GM21390 (cell line): ENCODE results near the gene ZNF850.
A peak's percentile ranks its signal among the peaks of the same experiment; 100 is the strongest.
"Not testable (repeated sequence)": the region's sequence is repeated elsewhere in the genome, so short reads cannot be mapped to it uniquely, and the experiment has no call there.

Experiments
- ATAC-seq: cut with Tn5 transposase; IDR thresholded peaks from one replicate; pipeline ENCODE4 v1.9.1; 2021; ENCODE audit not compliant: unreplicated experiment

Gene ZNF850

GRCh38 chr19:36772311-36773222, at the start of gene ZNF850:
Gene ZNF850, minus strand, starts transcription at chr19:36772807. Its CDS starts 10,201 bp downstream, at chr19:36762606.
- peak; percentile 92 for ATAC-seq

DNA sequence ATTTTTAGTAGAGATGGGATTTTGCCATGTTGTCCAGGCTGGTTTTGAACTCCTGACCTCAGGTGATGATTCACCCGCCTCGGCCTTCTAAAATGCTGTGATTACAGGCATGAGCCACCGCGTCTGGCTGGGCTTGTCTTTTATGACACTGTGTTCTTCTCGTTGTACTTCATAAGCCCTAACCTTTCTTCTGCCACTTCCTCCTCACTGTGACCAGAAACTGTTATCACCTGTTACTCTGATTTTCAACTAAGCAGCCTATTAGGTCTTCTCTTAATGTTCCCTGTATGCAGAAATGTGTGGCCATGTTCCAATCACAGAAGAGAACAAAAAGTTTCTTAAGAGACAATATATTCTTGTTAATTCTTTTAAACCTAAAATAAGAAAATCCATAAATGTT, 49.2 kb upstream of the ZNF850 start:
- no peak for ATAC-seq

DNA sequence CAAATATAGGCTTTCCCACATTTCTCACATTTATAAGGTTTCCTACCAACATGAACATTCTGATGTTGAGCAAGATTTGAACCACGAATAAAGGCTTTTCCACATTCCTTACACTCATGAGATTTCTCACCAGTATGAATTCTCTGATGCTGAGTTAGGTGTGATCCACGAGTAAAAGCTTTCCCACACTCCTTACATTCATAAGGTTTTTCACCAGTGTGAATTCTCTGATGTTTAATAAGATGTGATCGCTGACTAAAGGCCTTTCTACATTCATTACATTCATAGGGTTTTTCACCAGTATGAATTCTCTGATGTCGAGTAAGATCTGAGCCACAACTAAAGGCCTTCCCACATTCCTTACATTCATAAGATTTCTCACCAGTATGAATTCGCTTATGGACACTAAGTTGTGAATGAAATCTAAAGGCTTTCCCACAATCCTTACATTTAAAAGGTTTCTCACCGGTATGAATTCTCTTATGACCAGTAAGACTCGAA, 46.6 kb upstream of the ZNF850 start:
- no peak for ATAC-seq

DNA sequence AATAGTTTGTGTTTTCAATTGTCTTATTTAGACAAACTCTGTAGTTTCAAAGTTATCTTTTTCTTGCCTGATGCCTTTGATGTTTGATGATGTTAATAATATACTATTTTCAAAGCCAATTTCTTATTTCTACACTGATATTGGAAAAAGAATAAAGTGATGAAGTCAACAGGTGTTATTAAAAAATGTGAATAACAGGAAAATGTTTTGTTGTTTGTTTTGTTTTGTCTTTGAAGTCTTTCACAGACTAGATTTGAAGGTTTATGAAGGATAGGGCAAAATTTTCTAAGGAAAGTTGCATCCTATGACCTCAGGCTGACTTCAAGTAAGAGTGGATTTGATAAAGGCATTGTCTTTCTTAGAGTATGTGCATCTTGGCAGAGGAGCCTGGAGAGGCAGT, 34.4 kb upstream of the ZNF850 start:
- no peak for ATAC-seq

GRCh38 chr19:36805364-36805763, 32.8 kb upstream of the ZNF850 start:
- no peak for ATAC-seq

DNA sequence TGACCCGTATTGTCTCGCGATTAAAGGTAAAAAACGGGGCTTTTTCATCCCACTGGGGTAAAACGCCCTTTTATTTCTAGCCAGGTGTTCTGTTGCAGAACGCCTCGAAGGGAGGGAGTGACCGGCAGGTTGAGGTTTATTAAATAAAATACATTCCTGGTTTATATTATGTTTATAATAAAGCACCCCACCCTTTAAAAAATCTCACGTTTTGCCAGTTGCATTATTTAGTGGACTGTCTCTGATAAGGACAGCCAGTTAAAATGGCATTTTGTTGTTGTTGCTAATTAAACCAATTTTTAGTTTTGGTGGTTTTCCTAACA, 25.1 kb upstream of the ZNF850 start:
- no peak for ATAC-seq

- ATAC-seq, result no peak
Observed at GRCh38 chr19:36796714-36796992, 24.0 kb upstream of the ZNF850 start.

GRCh38 chr19:36791420-36792141, 19.0 kb upstream of the ZNF850 start:
- ATAC-seq, result not testable (repeated sequence)

- no peak for ATAC-seq
Observed at GRCh38 chr19:36775768-36776167, 3.2 kb upstream of the ZNF850 start.

- peak; percentile 24 for ATAC-seq
Observed at GRCh38 chr19:36773223-36773579, 594 bp upstream of the ZNF850 start.

DNA sequence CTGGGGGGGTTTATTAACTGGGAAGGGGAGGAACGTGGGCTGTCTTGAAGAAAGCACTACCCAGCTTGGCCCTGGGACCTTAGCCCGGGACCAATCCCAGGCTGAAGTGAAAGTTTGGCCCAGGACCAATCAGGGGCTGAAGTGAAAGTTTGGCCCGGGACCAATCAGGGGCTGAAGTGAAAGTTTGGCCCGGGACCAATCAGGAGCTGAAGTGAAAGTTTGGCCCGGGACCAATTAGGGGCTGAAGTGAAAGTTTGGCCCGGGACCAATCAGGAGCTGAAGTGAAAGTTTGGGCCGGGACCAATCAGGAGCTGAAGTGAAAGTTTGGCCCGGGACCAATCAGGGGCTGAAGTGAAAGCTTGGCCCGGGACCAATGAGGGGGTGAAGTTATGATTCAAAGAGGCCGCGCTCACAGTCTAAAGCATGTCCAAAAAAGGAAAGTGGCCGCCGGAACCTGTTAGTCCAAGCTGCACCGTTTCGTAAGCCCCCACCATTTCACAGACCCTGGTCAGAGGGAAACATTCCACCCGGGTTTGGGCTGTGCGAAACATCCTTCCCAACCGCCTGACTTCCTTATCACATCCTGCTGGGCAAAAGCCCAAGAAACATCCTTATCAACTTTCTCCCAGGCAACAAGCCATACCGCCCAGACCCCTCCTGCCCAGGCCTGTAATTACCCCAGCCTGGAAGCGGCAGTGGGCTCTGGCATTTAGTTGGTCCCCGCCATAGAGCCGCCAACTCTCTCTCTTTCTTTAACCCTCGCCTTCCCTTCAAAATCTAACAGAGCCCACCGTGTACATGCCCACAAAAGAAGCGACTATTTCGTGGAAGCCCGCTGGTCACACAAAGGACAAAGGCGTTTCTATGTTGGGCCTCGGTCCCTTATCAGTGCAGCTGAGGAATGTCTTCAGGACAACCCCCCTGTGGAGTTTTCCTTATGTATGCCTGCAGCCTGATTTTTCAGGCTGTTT, 1.1 kb downstream of the ZNF850 start:
- no peak for ATAC-seq

DNA sequence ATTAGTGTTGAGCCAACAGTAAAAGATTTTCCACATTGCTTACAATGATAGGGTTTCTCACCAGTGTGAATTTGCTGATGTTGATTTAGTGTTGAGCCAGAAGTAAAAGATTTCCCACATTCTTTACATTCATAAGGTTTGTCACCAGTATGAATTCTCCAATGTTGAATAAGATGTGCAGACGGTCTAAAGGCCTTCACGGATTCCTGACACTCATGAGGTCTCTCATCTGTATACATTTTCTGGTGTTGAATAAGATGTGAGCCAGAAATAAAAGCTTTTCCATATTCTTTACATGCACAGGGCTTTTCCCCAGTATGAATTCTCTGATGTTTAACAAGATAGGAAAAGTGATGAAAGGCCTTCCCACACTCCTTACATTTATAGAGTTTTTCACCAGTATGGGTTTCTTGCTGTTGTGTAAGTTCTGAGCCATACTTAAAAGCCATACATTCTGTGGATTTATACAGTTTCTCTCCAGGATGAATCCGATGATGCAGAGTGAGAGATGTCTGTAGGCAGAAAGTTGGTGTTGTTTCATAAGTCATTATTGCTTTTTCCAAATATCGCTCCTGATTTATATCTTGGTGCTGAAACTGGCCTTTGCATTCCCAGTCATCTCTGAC, 22.4 kb downstream of the ZNF850 start:
- ATAC-seq, result no peak

DNA sequence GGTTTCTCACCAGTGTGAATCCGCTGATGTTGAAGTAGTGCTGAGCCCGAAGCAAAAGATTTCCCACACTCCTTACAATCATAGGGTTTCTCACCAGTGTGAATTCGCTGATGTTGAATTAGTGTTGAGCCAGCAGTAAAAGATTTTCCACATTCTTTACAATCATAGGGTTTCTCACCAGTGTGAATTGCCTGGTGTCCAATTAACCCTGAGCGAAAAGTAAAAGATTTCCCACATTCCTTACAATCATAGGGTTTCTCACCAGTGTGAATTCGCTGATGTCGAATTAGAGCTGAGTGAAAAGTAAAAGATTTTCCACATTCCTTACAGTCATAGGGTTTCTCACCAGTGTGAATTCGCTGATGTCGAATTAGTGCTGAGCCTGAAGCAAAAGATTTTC, 23.0 kb downstream of the ZNF850 start:
- not testable (repeated sequence) for ATAC-seq

- no peak for ATAC-seq
Observed at GRCh38 chr19:36748431-36749275, 24.0 kb downstream of the ZNF850 start.

- no peak for ATAC-seq
Observed at GRCh38 chr19:36747750-36748149, 24.9 kb downstream of the ZNF850 start.

- ATAC-seq, result no peak
Observed at GRCh38 chr19:36745870-36746269, 26.7 kb downstream of the ZNF850 start.

DNA sequence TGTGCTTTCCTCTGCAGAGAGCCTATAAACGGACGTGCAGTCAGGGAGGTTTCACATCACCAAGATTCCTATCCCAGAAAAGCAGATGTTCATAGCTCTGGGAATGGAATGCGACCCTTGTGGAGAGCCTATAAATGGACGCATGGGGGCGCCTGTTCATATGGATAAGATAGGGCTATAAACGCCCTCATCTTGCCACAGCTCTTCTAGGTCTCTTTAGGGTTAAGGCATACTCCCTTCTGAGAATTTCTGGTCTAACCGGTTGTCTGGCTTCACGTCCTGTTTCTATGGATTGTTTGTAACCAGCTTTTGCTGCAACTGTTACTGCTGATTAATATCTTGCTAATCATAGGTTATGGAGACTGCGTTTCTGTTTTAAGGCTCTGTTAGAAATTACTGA, 36.4 kb downstream of the ZNF850 start:
- ATAC-seq, result not testable (repeated sequence)

- no peak for ATAC-seq
Observed at GRCh38 chr19:36719687-36720556, 52.7 kb downstream of the ZNF850 start.

GRCh38 chr19:36709423-36709822, 63.2 kb downstream of the ZNF850 start:
- no peak for ATAC-seq
